ENCODE measurements around the gene FAM13C. TPM values are rescaled to one million over a fixed set of nuclear protein-coding genes. Genes with fewer than 3 reads are reported as not detected.

The FAM13C gene
- total RNA-seq, 1 experiment from 2014 or later = not detected

GRCh38 chr10:59206204-59206720 lies 156.1 kb downstream of the FAM13C start:
- no TSS peak for BruUV-seq (replicated peaks)
- Mint-ChIP-seq H3K27ac (ENCODE audit: low read depth, unreplicated experiment) (no peak overlapping the region), H3K27me3 (ENCODE audit: insufficient read depth, unreplicated experiment) (peaks cover 3% of the 10 kb centered on the region), H3K4me1 (ENCODE audit: insufficient read depth, unreplicated experiment) (no peaks in the 10 kb centered on the region), H3K36me3 (ENCODE audit: insufficient read depth, unreplicated experiment) (no peaks in the 10 kb centered on the region), H3K4me3 (ENCODE audit: unreplicated experiment) (no peak overlapping the region), H3K9me3 (ENCODE audit: unreplicated experiment) (peaks cover 7% of the 10 kb centered on the region)
- POLR2A ChIA-PET = no interaction called here
- DNase-seq (ENCODE audit: unreplicated experiment) = no peak
- CTCF ChIA-PET = interaction anchor here (0.6 kb wide), 1 partner anchor 254 kb away, joined by 3 read pairs; no protein-coding TSS in a partner anchor
- TF ChIP-seq, protein P1, sequence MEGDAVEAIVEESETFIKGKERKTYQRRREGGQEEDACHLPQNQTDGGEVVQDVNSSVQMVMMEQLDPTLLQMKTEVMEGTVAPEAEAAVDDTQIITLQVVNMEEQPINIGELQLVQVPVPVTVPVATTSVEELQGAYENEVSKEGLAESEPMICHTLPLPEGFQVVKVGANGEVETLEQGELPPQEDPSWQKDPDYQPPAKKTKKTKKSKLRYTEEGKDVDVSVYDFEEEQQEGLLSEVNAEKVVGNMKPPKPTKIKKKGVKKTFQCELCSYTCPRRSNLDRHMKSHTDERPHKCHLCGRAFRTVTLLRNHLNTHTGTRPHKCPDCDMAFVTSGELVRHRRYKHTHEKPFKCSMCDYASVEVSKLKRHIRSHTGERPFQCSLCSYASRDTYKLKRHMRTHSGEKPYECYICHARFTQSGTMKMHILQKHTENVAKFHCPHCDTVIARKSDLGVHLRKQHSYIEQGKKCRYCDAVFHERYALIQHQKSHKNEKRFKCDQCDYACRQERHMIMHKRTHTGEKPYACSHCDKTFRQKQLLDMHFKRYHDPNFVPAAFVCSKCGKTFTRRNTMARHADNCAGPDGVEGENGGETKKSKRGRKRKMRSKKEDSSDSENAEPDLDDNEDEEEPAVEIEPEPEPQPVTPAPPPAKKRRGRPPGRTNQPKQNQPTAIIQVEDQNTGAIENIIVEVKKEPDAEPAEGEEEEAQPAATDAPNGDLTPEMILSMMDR (IDR thresholded peaks at IDR 0.05; ENCODE audit: unreplicated experiment) = no peak
- intact Hi-C loops (cut with micrococcal nuclease) = no loop called here

Other genes with a start within 250 kb of the FAM13C start
- gene PHYHIPL, start 185.9 kb downstream of the FAM13C start, total RNA-seq (2022) = not detected in 2 replicates